HG03571 (cell line): ENCODE results near the gene FAM20C.

Source experiments
- ATAC-seq: cut with Tn5 transposase; IDR thresholded peaks from one replicate; pipeline ENCODE4 v1.9.1; 2021; ENCODE audit not compliant: unreplicated experiment

Gene FAM20C

GRCh38 chr7:208130-208673 is 15.8 kb downstream of the FAM20C start:
- ATAC-seq, result no peak

DNA sequence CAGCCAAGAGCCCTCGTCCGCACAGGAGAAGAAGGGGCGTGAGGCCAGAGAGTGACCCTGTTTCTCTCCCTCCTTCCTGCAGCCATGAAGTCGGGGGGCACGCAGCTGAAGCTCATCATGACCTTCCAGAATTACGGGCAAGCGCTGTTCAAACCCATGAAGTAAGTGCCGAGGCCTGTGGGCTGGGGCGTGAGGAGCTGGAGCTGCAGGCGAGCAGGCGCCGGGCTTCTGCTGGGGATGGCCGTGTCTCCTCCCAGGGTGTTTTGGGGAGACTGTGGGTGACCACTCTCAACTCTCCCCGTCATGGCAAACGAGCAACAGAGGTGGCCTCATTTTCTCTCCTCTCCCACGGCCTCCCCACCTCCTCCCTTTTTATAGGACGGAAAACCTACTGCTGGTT is 16.4 kb downstream of the FAM20C start:
- no peak for ATAC-seq

- no peak for ATAC-seq
These were observed 17.0 kb downstream of the FAM20C start for GRCh38 chr7:209416-209815.

GRCh38 chr7:209906-210305 is 17.5 kb downstream of the FAM20C start:
- ATAC-seq, result no peak

DNA sequence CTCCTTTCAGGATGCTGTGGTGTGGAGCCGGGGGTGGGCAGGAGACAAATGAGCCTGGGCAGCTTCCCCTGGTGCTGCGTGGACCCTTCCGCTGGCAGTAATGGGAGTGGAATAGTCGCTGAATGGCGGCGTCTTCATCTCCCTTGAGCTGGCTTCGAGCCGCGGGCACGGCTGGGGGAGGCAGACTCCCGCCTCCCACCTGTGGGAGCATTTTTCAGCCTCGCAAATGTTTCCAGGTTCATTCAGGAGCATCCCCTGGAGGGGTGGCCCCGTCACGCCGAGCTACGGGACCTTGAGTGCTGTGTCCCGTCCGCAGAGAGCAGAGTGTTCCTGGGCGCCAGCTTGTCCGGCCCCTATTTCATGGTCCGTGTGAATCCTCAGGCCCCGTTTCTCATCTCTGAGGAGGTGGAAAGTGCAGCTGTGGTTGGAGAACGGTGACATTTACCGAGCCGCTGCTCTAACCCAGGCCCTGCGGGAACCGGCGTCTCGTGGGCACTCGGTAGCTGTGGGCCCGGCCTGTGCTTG is 18.1 kb downstream of the FAM20C start:
- no peak for ATAC-seq

GRCh38 chr7:211033-211714 is 18.8 kb downstream of the FAM20C start:
- no peak for ATAC-seq

- no peak for ATAC-seq
These were observed 19.3 kb downstream of the FAM20C start for GRCh38 chr7:211715-212058.

DNA sequence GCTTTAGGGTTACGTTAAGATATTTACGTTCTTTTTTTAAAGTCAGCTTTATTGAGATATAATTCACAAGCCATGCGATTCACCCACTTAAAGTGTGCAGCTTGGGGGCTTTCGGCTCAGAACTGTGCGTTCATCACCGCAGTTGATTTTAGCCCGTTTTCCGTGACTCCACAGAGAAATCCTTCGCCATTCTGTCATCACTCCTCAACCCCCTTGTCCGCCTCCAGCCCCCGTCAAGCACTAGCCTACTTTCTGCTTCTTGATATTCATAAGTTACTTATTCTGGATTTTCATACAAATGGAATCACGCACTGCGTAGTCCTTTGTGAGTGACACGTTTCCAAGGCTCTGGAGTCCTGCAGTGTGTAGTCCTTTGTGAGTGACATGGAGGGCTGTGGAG is 20.4 kb downstream of the FAM20C start:
- no peak for ATAC-seq

- no peak for ATAC-seq
These were observed 21.1 kb downstream of the FAM20C start for GRCh38 chr7:213324-213993.

GRCh38 chr7:214410-215212 is 22.2 kb downstream of the FAM20C start:
- no peak for ATAC-seq

DNA sequence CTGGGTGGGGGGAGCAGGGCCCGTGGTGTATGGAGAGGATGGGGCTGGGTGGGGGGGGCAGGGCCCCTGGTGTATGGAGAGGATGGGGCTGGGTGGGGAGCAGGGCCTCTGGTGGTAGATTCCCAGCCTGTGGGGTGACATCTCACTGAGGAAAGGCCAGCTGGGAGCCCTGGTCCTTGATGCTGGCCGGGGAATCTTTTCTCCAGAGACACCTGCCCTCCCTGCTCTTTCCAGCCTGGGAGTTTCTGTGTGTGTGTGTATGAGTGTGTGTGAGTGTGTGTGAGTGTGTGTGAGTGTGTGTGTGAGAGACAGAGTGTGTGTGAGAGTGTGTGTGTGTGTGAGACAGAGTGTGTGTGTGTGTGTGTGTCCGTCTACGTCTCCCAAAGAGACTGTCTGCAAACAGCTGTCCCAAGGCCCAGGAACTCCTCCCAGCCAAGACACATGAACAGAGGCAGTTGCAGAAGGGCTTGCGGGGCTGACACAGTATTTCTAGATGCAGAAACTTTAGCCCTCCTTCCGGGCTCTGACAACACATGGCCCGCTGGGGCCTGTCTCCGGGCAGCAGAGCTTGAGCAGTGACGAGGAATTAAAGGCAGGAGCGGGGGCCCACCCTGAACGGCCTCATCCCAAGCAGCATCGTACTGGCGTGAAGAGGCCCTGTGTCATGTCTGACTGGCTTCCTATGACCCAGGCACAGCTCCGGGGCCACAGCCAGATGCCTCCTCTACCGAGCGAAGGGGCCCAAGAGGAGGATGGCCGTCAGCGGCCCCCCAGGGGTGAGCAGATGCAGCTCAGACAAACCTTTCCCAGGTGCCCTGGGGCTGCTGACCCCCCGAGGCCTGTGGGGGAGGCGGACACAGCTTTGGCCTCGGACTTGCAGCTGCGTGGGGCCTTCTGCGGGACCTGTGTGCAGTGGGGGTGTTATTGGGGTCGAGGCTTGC is 24.3 kb downstream of the FAM20C start:
- ATAC-seq, result no peak

DNA sequence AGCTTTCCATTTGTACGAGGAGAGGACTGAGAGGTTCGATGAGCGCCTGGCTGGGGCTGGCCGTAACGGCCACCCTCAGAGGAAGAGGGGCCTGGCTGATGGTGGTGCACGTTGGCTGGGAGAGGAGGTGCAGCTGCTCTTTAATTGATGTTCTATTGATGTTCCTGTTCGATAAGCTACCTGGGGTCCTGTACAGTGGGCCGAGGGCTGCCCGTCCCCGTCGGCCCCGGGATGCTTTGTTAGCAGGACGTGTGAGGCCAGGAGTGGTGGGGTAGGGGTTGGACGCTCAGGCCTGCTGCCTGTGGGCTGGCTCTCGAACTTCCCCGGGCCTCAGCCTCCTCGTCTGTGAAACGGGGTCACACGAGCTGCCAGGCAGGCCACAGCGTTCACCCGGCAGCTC is 25.4 kb downstream of the FAM20C start:
- ATAC-seq, result no peak

DNA sequence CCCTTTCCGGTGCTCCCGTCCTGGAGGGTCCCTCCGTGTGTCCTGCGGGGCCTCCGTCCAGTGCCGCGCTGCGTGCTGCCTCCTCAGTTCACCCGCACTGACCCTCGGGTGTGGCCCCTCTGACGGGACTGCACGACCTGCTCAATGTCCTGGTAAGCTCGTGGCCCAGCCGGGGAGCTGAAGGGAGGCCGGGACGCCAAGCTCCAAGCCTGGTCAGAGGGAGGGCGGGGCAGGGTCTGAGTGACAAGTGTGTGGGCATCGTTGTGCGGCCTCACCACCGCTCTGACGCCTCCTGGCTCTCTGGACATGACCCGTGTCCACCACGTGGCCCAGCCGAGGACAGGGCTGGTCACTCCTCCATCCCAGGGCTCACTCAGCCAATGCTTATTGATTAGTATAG is 25.9 kb downstream of the FAM20C start:
- no peak for ATAC-seq

DNA sequence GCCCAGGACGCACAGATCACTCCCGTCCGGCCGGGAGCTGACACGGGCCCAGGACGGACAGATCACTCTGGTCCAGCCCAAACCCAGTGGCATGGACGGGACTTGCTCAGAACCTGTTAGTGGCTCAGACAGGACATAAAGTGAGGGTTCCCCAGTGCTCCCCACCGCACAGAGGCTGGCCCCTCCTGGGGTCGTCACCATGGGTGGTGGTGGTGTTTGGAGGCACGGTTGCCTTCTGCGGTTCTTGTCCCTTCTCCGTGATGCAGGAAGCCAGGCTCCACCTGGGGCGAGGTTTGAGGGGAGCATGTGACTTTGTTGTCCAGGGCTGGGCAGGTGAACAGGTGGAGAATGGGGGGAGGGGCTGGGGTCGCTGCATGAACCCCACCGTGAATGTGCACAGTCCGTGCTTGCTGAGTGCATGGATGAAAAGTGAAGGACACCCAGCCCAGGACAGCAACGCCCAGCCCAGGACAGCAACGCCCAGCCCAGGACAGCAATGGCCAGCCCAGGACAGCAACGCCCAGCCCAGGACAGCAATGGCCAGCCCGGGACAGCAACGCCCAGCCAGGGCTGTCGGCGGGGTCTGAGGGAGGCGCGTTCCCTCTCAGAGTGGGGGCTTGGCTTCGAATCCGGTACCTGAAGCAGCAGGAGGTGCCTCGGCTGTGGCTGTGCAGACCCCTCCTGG is 26.7 kb downstream of the FAM20C start:
- ATAC-seq, result no peak

GRCh38 chr7:219581-220150 is 27.3 kb downstream of the FAM20C start:
- no peak for ATAC-seq

GRCh38 chr7:220151-220841 is 27.9 kb downstream of the FAM20C start:
- no peak for ATAC-seq

GRCh38 chr7:221978-222715 is 29.8 kb downstream of the FAM20C start:
- no peak for ATAC-seq

DNA sequence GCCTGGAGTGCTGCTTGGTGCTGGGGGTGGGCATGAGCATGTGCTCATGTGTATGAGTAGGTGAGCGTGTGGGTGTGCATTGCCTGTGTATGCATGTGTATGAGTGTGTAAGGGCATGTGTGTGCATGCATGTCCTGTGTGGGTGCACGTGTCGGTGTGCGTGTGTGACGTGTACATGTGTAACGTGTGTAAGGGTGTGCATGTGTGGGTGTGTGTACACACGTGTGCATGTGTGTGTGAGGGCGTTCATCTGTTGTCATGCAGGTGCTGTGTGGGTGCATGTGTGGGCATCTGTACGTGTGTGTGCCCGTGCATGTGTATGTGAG is 30.3 kb downstream of the FAM20C start:
- no peak for ATAC-seq
